Measurements from ENCODE around the gene THRAP3.

- TF ChIP-seq EP300 (IDR thresholded peaks at IDR 0.05) (no peak), CTCF (IDR thresholded peaks at IDR 0.05) (no peak), POLR2AphosphoS5 (IDR thresholded peaks at IDR 0.05) (no peak)
Observed at GRCh38 chr1:36337830-36338229, 113.6 kb downstream of the THRAP3 start.

Measured in sigmoid colon (tissue), 4 donors.